Measurements from ENCODE around the gene MTHFD2L. TPM values are rescaled to one million over a fixed set of nuclear protein-coding genes. Genes with fewer than 3 reads are reported as not detected.

The MTHFD2L gene
- total and polyA plus RNA-seq, 9 of the 15 experiments (the other 6 are each of a cell fraction or from before 2014, with no cell fraction given): 10.0 to 39.0 (median 26.0) TPM

DNA sequence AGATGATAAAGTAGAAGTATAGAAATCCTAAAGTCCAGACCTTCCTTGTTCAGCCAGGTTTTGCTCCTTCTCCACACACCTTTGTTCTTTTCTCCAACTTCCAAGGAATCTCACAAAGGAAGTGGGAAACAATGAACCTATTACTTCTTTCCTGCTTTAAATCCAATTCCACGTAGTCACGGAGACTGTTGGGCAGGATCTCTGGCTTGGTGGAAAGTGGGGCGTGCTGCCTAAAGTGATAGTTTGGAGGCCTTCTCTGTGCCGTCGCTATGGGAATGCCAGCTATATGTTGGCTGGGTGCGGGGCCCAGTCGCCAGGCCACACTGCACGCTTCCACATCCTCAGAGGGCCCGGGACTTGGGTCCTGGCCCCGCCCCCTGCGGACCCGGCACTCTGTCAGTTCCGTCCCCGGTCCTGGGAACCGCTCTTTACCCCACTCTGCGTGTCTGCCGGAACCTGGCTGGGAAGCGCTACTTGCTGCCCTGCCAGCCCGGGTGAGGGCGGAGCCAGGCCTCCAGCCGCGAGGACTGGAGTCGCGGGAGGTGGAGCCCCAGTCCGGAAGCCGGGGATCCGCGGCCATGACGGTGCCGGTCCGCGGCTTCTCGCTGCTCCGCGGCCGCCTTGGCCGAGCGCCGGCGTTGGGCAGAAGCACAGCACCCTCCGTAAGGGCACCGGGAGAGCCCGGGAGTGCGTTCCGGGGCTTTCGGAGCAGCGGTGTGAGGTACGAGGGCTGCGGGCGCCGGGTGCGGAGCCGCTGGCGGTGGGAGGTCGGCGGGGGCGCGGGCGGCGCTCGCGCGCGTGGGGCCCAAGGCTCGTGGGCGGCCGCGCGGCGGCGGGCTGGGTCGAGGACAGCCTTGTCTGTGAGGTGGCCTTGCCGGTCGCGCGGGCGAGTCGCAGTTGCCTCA lies at the start of gene MTHFD2L (continued):
- TF ChIP-seq ZNF586 (CRISPR knock-in tag; conservative IDR thresholded peaks at IDR 0.05) (no peak), TAF7 (tag; IDR thresholded peaks at IDR 0.05) (no peak), SMAD4 (CRISPR knock-in tag; conservative IDR thresholded peaks at IDR 0.05) (peak; percentile 91), PHB (CRISPR knock-in tag; IDR thresholded peaks at IDR 0.05) (no peak), BCOR (IDR thresholded peaks at IDR 0.05) (no peak), ZBTB7A (IDR thresholded peaks at IDR 0.05; ENCODE audit: borderline replicate concordance, control insufficient read depth, low read depth, low read length) (peak; percentile 12), HEY1 (CRISPR knock-in tag; IDR thresholded peaks at IDR 0.05; ENCODE audit: borderline replicate concordance) (no peak), ZNF778 (CRISPR knock-in tag; IDR thresholded peaks at IDR 0.05) (no peak), HLTF (IDR thresholded peaks at IDR 0.05) (0 out of 2 replicates have a peak, but pooled peaks have one; percentile 44), NFYB (IDR thresholded peaks at IDR 0.05; ENCODE audit: extremely low read depth, insufficient read length) (no peak), NFE2 (IDR thresholded peaks at IDR 0.05; ENCODE audit: low read depth) (no peak)
- TF ChIP-seq, protein P1, sequence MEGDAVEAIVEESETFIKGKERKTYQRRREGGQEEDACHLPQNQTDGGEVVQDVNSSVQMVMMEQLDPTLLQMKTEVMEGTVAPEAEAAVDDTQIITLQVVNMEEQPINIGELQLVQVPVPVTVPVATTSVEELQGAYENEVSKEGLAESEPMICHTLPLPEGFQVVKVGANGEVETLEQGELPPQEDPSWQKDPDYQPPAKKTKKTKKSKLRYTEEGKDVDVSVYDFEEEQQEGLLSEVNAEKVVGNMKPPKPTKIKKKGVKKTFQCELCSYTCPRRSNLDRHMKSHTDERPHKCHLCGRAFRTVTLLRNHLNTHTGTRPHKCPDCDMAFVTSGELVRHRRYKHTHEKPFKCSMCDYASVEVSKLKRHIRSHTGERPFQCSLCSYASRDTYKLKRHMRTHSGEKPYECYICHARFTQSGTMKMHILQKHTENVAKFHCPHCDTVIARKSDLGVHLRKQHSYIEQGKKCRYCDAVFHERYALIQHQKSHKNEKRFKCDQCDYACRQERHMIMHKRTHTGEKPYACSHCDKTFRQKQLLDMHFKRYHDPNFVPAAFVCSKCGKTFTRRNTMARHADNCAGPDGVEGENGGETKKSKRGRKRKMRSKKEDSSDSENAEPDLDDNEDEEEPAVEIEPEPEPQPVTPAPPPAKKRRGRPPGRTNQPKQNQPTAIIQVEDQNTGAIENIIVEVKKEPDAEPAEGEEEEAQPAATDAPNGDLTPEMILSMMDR (IDR thresholded peaks at IDR 0.05 in 2 of 3, conservative IDR thresholded peaks at IDR 0.05 in 1 of 3; ENCODE audit: insufficient read depth in 2 of 3, low read depth in 1 of 3, low read length in 3 of 3): no peak
- TF ChIP-seq, protein P2, sequence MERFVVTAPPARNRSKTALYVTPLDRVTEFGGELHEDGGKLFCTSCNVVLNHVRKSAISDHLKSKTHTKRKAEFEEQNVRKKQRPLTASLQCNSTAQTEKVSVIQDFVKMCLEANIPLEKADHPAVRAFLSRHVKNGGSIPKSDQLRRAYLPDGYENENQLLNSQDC (CRISPR knock-in tag; IDR thresholded peaks at IDR 0.05): no peak
- TF ChIP-seq, protein P3, sequence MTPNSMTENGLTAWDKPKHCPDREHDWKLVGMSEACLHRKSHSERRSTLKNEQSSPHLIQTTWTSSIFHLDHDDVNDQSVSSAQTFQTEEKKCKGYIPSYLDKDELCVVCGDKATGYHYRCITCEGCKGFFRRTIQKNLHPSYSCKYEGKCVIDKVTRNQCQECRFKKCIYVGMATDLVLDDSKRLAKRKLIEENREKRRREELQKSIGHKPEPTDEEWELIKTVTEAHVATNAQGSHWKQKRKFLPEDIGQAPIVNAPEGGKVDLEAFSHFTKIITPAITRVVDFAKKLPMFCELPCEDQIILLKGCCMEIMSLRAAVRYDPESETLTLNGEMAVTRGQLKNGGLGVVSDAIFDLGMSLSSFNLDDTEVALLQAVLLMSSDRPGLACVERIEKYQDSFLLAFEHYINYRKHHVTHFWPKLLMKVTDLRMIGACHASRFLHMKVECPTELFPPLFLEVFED (CRISPR knock-in tag; conservative IDR thresholded peaks at IDR 0.05): no peak
- TF ChIP-seq, protein P4, sequence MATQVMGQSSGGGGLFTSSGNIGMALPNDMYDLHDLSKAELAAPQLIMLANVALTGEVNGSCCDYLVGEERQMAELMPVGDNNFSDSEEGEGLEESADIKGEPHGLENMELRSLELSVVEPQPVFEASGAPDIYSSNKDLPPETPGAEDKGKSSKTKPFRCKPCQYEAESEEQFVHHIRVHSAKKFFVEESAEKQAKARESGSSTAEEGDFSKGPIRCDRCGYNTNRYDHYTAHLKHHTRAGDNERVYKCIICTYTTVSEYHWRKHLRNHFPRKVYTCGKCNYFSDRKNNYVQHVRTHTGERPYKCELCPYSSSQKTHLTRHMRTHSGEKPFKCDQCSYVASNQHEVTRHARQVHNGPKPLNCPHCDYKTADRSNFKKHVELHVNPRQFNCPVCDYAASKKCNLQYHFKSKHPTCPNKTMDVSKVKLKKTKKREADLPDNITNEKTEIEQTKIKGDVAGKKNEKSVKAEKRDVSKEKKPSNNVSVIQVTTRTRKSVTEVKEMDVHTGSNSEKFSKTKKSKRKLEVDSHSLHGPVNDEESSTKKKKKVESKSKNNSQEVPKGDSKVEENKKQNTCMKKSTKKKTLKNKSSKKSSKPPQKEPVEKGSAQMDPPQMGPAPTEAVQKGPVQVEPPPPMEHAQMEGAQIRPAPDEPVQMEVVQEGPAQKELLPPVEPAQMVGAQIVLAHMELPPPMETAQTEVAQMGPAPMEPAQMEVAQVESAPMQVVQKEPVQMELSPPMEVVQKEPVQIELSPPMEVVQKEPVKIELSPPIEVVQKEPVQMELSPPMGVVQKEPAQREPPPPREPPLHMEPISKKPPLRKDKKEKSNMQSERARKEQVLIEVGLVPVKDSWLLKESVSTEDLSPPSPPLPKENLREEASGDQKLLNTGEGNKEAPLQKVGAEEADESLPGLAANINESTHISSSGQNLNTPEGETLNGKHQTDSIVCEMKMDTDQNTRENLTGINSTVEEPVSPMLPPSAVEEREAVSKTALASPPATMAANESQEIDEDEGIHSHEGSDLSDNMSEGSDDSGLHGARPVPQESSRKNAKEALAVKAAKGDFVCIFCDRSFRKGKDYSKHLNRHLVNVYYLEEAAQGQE (IDR thresholded peaks at IDR 0.05; ENCODE audit: borderline replicate concordance): no peak
- TF ChIP-seq, protein P4 (CRISPR knock-in tag; IDR thresholded peaks at IDR 0.05; ENCODE audit: low read depth): peak; percentile 48; the same call in 1 of the 2 replicates

Measured in K562 (cell line).